A549 (cell line): ENCODE data around the gene FCGR2B.
"Not testable (repeated sequence)": the region's sequence is repeated elsewhere in the genome, so short reads cannot be mapped to it uniquely, and the experiment has no call there.

Experiments used
- CEBPB ChIP-seq, 2 experiments: fragments of >200 bp in 1 of 2; sonication (Bioruptor Twin) in 1 of 2; formaldehyde crosslinking in 1 of 2; IDR thresholded peaks; 2 replicates each; pipeline ENCODE4 v1.6.1; 2012 to 2016
- ELK1 ChIP-seq: fragments of 150-350 bp; IDR thresholded peaks from 2 replicates; pipeline ENCODE4 v1.6.1; 2014; ENCODE audit warnings: low read depth, mild to moderate bottlenecking, low read length
- ESRRA ChIP-seq: fragments of 150-350 bp; IDR thresholded peaks from 2 replicates; pipeline ENCODE4 v1.6.1; 2014; ENCODE audit warnings: mild to moderate bottlenecking, low read length, borderline replicate concordance
- FOSB ChIP-seq: fragments of 250-450 bp; sonication (Bioruptor Pico); IDR thresholded peaks from 2 replicates; pipeline ENCODE4 v1.5.0; 2020; ENCODE audit warnings: mild to moderate bottlenecking, moderate library complexity
- JUNB ChIP-seq: fragments of >200 bp; sonication (Bioruptor Twin); formaldehyde crosslinking; IDR thresholded peaks from 2 replicates; pipeline ENCODE4 v1.6.1; 2016
- MYC ChIP-seq: IDR thresholded peaks from 2 replicates; pipeline ENCODE4 v1.6.1; 2012; ENCODE audit warnings: mild to moderate bottlenecking, inconsistent platforms, low read length, improper control_type of control experiment, borderline replicate concordance
- POLR2A ChIP-seq: IDR thresholded peaks from 2 replicates; pipeline ENCODE4 v1.6.1; 2012; ENCODE audit warnings: mild to moderate bottlenecking, low read length
- RCOR1 ChIP-seq: fragments of 150-350 bp; IDR thresholded peaks from 2 replicates; pipeline ENCODE4 v1.6.1; 2014; ENCODE audit warnings: antibody characterized with exemption, low read length, low read depth
- RFX5 ChIP-seq: fragments of 450-650 bp; IDR thresholded peaks from 2 replicates; pipeline ENCODE4 v1.7.1; 2014; ENCODE audit warnings: antibody characterized with exemption, mild to moderate bottlenecking, moderate library complexity
- TF ChIP-seq, protein P1 (sequence below): fragments of >200 bp; sonication (Bioruptor Twin); formaldehyde crosslinking; IDR thresholded peaks from 3 replicates; pipeline ENCODE4 v1.5.1; 2016
- TF ChIP-seq, protein P2 (sequence below): IDR thresholded peaks from 2 replicates; pipeline ENCODE4 v1.6.1; 2012

GRCh38 chr1:161634993-161635392, 27.9 kb upstream of the FCGR2B start:
- TF ChIP-seq RFX5; POLR2A; MYC; JUNB; RCOR1; ELK1; ESRRA; FOSB; CEBPB (IDR thresholded peaks at IDR 0.05): not testable (repeated sequence)
- TF ChIP-seq, protein P1, sequence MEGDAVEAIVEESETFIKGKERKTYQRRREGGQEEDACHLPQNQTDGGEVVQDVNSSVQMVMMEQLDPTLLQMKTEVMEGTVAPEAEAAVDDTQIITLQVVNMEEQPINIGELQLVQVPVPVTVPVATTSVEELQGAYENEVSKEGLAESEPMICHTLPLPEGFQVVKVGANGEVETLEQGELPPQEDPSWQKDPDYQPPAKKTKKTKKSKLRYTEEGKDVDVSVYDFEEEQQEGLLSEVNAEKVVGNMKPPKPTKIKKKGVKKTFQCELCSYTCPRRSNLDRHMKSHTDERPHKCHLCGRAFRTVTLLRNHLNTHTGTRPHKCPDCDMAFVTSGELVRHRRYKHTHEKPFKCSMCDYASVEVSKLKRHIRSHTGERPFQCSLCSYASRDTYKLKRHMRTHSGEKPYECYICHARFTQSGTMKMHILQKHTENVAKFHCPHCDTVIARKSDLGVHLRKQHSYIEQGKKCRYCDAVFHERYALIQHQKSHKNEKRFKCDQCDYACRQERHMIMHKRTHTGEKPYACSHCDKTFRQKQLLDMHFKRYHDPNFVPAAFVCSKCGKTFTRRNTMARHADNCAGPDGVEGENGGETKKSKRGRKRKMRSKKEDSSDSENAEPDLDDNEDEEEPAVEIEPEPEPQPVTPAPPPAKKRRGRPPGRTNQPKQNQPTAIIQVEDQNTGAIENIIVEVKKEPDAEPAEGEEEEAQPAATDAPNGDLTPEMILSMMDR, result not testable (repeated sequence)
- TF ChIP-seq, protein P2, sequence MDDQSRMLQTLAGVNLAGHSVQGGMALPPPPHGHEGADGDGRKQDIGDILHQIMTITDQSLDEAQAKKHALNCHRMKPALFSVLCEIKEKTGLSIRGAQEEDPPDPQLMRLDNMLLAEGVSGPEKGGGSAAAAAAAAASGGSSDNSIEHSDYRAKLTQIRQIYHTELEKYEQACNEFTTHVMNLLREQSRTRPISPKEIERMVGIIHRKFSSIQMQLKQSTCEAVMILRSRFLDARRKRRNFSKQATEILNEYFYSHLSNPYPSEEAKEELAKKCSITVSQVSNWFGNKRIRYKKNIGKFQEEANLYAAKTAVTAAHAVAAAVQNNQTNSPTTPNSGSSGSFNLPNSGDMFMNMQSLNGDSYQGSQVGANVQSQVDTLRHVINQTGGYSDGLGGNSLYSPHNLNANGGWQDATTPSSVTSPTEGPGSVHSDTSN, result not testable (repeated sequence)
